ENCODE measurements around the gene KLRB1.
"Not testable (repeated sequence)": the region's sequence is repeated elsewhere in the genome, so short reads cannot be mapped to it uniquely, and the experiment has no call there.

Gene KLRB1

DNA sequence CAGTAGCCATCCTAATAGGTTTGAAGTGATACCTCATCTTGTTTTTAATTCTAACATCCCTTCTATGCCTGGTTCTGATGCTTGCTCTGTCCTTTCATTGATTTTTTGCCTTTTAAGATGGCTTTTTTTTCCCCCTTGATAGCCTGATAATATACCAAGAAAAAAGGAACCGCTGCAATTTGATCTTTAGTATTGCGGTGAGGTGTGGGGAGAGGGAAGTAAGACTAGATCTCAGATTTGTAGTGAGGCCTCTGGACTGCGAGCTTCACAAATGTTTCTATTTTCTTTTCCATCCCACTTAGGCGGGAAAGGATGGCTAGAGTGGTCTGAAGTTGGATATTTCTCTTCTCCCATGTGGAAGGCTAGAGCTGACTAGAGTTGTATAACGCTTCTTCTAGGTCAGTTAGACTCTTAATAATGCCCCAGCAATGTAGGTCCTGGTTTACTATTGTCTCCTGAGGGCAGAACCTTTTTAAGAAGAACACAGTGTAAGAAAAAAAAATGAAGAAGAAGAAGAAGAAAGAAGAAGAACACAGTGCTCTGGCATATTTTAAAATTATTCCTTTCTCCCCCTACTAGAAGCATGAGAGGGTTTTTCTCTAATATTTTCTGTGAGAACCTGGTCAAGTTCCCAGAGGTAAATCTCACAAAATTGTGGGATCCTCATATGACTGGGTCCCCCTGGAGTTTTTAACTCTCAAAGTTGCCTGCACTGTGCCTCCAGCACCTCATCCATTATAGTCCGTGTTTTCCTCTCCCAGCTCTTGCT is 11.9 kb upstream of the KLRB1 start:
- DNase-seq: no peak

DNA sequence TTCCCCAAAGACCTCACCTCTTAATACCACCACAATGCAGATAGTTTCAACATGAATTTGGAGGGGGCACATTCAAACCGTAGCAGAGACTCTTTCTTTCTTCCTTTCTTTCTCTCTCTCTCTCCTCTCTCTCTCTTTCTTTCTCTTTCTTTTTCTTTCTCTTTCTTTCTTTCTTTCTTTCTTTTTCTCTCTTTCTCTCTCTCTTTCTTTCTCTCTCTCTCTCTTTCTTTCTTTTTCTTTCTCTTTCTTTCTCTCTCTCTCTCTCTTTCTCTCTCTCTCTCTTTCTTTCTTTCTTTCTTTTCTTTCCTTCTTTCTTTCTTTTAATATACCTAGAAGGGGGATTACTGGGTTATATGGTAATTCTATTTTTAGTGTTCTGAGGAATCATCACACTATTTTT is 11.2 kb upstream of the KLRB1 start:
- not testable (repeated sequence) for DNase-seq

DNA sequence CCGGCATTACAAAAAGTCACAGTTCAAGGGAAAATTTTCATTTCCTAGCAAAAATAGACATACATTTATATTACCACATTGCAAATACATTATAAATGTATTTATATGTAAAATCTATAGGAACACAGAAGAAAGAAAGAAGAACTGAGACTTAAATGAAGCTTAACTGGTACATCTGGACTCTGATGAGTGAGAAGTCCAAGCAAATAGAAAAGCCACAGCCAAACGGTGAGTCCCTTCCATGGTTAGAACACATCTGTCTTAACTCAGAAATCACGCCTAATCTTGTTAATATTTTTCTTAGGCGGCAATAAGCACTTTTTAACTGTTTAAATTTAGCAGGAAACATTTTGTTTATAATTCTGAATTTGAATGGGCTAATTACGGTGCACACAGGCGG is 9.4 kb upstream of the KLRB1 start:
- DNase-seq: no peak

DNA sequence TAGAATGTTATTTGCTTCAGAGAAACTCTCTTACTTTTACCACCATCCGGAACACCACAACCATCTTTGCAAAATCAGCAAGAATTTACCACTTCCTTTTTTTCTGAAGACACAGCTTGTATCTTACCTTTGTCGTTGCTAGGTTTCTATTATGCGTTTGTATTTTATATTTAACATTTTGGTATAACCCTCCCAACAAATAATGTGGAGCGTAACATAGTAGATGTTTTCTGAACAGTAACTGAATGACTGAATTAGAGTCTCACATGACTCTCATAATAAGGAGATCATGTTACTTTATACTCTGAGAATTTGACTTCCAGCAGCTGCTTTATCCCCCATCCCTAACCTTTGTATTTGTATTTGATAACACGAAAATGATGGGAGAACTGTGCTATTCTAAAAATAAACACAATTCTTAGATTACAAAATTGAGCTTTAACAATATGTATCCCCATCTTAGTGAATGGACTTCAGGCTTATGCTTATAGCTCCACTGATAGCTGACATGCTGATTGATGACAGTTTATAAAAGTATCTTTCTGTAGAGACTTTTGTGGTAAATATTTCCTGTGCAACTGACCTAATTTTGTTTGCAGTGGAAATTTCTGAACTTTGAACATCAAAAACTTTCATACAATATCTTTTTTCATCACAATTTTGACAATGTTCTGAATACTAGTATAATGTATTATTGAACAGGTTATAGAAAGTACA is 7.9 kb upstream of the KLRB1 start:
- no peak for DNase-seq

DNA sequence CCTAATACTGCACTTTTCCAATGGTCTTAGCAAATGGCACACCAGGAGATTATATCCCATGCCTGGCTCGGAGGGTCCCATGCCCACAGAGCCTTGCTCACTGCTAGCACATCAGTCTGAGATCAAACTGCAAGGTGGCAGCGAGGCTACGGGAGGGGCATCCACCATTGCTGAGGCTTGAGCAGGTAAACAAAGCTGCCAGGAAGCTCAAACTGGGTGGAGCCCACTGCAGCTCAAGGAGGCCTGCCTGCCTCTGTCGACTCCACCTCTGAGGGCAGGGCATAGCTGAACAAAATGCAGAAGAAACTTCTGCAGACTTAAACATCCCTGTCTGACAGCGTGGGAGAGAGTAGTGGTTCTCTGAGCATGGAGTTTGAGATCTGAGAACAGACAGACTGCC is 2.9 kb upstream of the KLRB1 start:
- not testable (repeated sequence) for DNase-seq

DNA sequence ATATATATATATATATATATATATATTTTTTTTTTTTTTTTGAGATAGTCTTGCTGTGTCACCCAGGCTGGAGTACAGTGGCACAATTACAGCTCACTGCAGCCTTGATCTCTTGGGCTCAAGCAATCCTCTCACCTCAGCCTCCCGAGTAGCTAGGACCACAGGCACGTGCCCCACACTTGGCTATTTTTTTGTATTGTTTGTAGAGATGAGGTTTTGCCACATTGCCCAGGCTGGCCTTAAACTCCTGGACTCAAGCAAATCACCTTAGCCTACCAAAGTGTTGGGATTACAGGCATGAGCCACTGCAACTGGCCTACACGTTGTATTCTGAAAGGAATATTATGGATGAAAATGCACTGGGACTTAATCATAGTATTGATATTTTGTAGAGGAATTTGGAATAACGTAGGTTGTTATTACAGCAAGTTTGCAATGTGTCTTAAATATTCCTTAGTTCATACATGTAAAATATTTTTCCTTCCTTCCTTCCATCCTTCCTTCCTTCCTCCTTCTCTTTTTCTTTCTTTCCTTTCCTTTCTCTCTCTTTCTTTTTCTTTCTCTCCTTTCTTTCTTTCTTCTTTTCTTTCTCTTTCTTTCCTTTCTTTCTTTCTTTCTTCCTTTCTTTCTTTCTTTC is 862 bp downstream of the KLRB1 start:
- DNase-seq: no peak

DNA sequence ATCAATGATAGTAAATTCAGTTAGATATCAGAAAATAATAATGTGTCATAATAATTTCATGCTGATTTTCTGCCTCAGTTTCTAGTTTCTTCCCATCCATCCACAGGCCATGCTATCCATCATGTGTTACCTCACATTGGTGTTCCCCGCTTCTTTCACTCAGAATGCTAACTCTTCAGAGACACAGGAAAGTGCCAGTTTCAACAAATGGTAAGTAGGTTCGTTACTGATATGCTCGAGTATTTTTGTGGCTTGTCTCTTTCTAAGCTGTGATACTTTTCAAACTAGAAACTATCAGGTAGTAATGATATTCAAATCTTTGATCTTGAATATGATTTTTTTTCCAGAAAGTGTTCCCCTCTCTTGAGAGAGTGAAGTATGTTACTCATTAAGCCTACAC is 1.5 kb downstream of the KLRB1 start:
- no peak for DNase-seq

DNA sequence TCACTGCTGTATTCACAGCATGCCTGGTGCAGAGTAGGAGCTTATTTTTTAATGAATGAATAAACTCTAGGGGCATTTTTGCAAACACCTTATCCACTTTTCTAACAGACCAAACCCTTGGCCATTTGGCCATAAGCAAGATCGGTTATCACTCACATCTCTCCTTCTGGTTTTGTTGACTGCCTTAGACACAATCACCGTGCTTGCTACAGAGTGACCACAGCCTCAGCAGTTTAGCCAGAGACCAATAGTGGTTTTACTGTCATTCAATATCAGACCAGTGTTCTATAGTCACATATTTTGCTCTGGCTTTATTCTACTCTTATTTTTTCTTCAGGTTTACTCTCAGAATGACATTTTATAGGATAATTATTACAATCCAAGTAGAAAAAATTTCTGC is 2.2 kb downstream of the KLRB1 start:
- DNase-seq: no peak

DNA sequence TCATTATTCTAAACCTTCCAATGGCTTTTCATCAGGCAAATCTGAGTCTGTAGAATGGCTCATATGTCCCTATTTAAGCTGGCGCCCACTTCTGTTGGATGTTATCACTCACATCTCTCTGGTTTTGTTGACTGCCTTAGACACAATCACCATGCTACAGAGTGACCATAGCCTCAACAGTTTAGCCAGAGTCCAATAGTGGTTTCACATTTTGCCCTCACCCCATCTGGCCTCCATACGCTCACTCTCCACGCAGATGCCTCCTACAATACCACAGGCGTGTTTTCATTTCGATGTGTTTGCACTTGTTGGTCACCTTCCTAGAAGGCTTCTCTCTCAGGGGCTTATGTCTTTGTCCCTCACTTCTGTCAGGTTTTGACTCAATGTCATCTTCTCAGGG is 3.4 kb downstream of the KLRB1 start:
- DNase-seq: no peak

DNA sequence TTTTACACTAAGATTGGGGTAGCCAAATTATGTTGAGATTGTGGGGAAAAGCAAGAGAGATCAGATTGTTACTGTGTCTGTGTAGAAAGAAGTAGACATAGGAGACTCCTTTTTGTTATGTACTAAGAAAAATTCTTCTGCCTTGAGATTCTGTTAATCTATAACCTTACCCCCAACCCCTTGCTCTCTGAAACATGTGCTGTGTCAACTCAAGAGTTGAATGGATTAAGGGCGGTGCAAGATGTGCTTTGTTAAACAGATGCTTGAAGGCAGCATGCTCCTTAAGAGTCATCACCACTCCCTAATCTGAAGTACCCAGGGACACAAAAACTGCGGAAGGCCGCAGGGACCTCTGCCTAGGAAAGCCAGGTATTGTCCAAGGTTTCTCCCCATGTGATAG is 7.3 kb downstream of the KLRB1 start:
- DNase-seq: not testable (repeated sequence)

DNA sequence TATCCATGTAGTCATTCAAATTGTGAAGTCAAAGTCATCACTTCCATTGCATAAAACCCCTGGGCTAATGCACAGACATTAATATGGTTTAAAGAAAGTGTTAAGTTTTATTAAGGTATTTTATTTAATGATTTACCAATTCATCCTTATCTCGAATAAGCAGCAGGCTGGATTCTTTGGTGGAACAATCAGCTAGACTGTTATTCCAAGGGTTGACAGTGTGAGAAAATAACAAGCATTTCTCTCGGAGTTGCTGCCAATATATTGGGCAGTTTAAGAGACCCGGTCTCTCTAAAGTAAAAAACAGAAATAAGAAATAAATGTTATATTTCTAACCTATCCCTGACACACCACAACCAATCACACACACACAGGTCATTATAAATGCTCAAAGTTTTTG is 9.4 kb downstream of the KLRB1 start:
- no peak for DNase-seq

DNA sequence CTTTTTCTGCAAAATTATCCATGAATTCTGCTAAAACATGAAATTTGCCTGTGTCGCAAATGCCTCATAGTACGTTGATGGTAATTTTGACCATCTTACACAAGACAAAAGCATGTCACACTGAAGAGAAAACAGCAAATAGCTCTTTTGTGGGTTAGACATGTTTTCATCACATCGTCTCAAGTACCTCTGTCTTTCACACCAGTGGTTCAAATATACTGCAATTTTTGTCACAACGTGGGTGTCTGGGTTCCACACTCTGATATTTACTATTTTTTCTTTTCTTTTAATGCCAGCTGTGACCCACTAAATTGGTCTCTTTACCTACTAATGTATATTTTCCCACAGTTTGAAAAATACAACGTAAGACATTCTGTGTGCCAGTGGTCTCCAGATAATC is 10.4 kb downstream of the KLRB1 start:
- no peak for DNase-seq

DNA sequence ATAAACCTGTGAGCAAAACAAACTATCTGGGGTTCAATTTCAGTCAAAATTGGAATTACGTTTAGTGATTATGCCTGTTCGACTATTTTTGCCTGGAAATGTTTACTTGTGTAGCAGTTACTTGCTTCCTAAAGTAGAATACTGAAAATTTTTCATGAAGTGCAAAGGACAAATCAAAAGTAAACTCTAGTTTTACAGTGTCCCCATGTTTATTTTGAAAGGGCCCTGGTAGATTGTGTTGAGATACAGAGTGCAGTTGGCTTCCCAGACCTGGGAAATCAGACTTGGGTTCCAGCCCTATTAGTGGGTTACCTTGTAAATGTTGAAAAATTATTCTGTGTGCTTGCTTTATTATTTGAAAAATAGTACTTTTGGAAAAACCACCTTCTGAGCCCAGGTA is 17.3 kb downstream of the KLRB1 start:
- no peak for DNase-seq

DNA sequence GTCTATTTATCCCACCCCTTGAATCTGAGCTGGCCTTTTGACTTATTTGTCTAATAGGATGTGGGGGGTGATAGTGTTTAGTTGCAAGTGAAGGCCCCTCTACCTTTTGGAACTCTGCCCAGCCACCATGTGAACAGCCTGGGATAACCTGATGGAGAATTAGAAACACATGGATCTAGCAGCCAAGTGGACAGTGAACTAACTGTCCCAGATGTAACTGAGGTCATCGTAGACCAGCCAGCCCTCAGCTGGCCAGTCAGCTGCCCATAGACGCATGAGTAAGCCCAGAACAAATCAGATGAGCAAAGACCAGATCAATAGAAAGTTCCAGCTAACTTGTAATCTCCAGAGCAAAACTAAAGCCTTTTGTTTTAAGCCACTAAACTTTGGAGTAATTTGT is 19.0 kb downstream of the KLRB1 start:
- DNase-seq: no peak

DNA sequence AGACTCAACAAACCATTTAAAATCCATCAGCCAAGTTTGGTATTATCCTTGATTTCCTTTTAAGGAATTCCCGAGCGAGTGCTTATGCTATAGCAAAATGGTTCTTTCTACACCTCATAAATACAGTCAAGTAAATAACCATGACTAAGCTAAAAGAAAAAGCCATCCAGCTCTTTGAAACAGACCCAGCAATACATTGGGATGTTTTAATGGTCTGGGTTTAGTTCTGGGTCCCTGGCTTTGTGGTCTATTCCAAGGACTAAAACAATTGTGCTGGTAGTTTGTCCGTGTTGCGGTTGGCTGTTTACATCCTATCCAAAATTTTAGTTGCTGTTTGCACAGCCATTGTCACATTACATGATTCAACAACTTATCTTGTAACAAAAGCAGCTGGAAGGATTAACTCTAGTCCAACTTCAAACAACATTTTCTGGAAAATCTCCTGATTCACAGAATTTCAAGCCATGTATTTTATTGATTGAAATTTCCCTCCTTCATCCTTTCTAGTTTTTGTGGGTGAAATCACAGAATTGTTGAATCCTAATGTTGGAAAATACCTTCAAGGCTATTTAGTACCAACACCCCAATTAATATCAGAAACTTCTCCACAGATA is 19.6 kb downstream of the KLRB1 start:
- no peak for DNase-seq

DNA sequence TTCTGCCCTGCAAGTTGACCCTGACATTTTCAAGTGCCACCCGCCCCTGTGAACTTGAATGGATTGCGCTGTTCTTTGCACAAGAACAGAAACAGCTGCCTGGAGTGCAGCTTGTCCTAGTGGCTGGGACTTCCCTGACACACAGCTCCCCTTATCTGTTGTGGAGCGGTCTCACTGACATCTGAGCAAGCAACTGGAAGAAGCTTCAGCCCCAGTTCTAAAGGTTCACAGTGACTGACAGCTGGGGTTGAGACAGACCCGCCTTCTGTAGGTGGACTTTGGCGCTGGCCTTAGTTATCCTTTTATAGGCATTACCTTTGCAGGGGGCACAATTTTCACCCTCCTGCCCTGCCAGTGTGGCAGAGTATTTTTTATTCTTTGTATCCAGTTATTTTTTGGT is 30.0 kb downstream of the KLRB1 start:
- DNase-seq: not testable (repeated sequence)

DNA sequence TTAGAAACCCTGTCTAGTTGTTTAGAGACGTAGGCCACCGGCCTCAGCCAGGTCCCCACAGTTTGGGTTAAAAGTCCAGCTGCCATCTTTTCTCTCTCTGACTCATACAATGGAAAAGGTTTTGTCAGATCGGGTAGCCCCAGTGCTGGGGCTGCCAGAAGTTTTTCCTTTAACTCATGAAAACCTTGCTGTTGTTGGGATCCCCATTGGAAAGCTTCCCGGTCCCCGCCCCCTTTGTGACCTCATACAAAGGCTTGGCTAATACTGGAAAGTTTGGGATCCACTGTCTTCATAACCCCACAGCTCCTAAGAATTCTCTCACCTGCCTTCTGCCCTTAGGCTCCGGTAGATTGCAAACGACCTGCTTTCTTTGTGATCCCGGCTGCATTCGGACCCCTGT is 40.6 kb downstream of the KLRB1 start:
- DNase-seq: not testable (repeated sequence)

DNA sequence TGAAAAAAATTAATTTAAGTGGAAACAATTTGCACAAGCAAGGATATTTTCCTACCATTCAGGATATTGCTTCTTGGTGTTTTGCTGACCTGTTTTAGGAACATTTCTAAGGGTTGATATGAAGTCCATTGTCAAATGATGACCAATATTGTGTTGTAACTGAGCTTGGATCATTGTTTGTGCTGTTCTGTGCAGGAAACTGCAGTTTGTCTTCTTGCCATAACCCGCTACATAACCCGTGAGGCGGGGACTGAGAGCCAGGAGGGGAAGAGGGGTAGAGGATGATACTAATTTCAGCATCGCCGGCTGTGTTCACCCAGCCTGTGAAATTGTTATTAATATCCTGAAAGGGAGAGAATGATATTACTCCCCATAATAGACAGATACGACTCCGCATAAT is 41.6 kb downstream of the KLRB1 start:
- not testable (repeated sequence) for DNase-seq

DNA sequence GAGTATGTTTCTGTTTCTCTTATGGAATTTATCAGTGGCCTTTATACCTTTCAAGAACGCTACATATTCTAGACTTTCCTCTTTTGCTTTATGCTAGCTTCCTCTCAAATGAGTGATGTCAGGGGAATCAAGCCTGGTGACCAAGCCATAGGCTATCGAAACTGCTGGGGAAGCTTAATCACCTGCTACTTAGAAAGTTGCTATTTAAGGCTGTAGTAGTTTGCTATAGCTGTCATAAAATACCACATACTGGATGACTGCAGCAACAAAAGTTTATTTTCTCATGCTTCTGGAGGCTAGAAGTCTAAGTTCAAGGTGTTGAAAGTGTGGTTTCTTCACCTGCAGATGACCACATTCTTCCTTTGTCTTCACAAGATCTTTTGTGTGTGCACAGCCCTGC is 43.3 kb downstream of the KLRB1 start:
- DNase-seq: not testable (repeated sequence)

DNA sequence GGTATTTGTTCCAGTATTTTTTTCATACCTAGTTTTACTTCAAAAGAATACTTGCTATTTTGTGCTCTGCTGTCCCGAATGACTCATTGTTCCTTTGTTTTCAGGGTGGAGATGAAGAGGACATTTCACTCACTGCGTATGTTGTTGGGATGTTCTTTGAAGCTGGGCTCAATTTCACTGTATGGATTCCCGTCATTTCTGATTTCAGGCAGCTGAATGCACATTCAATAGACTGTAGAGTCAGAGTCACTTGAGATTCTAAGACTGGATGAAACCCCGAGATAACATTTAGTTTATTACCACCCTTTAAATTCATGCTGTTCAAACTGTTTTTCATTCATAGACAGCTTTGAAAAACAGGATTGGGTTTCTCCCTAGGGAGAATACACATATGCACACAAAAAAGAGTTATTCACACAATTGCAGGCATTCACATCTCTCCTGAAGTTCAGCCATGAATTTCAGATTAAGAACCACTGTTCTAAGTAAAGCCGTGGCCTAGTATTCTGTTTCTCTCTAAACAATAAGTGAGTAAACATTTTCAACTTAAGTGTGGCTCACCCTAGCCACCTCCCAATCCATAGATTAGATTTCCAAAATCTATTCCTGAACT is 44.8 kb downstream of the KLRB1 start:
- DNase-seq: not testable (repeated sequence)

DNA sequence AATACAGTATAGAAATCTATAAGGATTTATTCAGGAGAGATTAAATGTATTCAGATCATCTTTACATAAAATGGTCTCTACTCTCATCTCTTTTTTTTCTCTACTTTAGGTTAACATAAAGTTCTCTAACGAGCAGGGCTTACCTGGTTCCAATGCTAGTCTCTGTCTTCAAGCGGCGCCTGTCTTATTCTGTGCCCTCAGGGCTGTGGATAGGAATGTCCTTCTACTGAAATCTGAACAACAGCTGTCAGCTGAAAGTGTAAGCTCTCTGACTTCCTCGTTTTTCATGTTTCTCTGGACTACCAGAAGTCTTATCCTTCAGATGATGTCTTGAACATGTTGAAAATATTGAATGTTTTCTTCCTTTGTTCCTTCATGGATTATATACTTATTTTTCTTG is 62.2 kb downstream of the KLRB1 start:
- DNase-seq: not testable (repeated sequence)

All from NCI-H1092 (cell line).